GM12878 (cell line): Measurements from ENCODE around the gene SWSAP1. TPM values are rescaled to one million over a fixed set of nuclear protein-coding genes. Genes with fewer than 3 reads are reported as not detected.
A peak's percentile ranks its signal among the peaks of the same experiment; 100 is the strongest.

ENCODE experiments used
- ATAC-seq: fragments of 200-7000 bp; cut with Tn5 transposase; 3 replicates; pipeline ENCODE4 v1.9.1; 2020; ENCODE audit warnings: mild to moderate bottlenecking, moderate library complexity
- BruUV-seq: library from RNA; stranded (reverse); fragments of 400-500 nt; replicated peaks from 2 replicates; lab custom pipeline; 2021; lab: Mats Ljungman, UMichigan
- CTCF ChIA-PET: fragments of 300-600 bp; sonication (Branson Sonifier 250); formaldehyde crosslinking; extraction: SDS; loops from one replicate; lab custom pipeline; 2021; ENCODE audit warnings: inconsistent platforms; lab: Yijun Ruan, JAX
- POLR2A ChIA-PET: fragments of 350-600 bp; formaldehyde crosslinking; extraction: SDS; loops from one replicate; lab custom pipeline; 2021; ENCODE audit warnings: inconsistent platforms; lab: Charles Lee
- RAD21 ChIA-PET: fragments of 300-600 bp; sonication (Branson Sonifier 250); formaldehyde crosslinking; loops from one replicate; lab custom pipeline; 2023; ENCODE audit warnings: antibody characterized with exemption; ENCODE audit not compliant: unreplicated experiment; lab: Charles Lee
- SMC1A ChIA-PET: fragments of 300-600 bp; sonication (Branson Sonifier 250); formaldehyde crosslinking; loops from one replicate; lab custom pipeline; 2023; ENCODE audit not compliant: unreplicated experiment, uncharacterized antibody; lab: Charles Lee
- DNase-seq: peaks from one replicate; pipeline ENCODE4 v3.0.0-alpha.2; 2011; ENCODE audit warnings: low read depth, low spot score
- FAIRE-seq: peaks from 3 replicates; lab custom pipeline; 2011; peaks lifted over from hg19 to GRCh38; lab: Jason Lieb, UNC
- H2AFZ ChIP-seq: 2 replicates; pipeline ENCODE4 v1.6.0; 2011; ENCODE audit warnings: low read depth, low read length, control low read depth; ENCODE audit not compliant: control insufficient read depth
- H3K27ac ChIP-seq: 2 replicates; pipeline ENCODE4 v1.5.1; 2011; ENCODE audit warnings: control low read depth; ENCODE audit not compliant: control insufficient read depth, insufficient read depth
- H3K27me3 ChIP-seq, 2 experiments: replicated peaks in 1 of 2; 2 replicates each; pipeline versions ENCODE4 v1.6.0 to v1.6.1; 2011; ENCODE audit warnings: low read length in 1 of 2; ENCODE audit not compliant: control insufficient read depth in 2 of 2, insufficient read depth in 2 of 2
- H3K36me3 ChIP-seq, 2 experiments: 2 replicates each; pipeline ENCODE4 v1.5.1; 2011; ENCODE audit warnings: low read length in 1 of 2; ENCODE audit not compliant: control insufficient read depth in 2 of 2, insufficient read depth in 2 of 2
- H3K4me1 ChIP-seq: 2 replicates; pipeline ENCODE4 v1.6.1; 2011; ENCODE audit warnings: mild to moderate bottlenecking, low read length, moderate library complexity, mixed read lengths; ENCODE audit not compliant: control insufficient read depth, insufficient read depth
- H3K4me2 ChIP-seq: 2 replicates; pipeline ENCODE4 v1.6.0; 2011; ENCODE audit warnings: control low read depth; ENCODE audit not compliant: control insufficient read depth, insufficient read depth
- H3K4me3 ChIP-seq: fragments of 200-600 bp; sonication (generic); 2 replicates; pipeline ENCODE4 v1.5.1; 2016
- H3K79me2 ChIP-seq: 2 replicates; pipeline ENCODE4 v1.6.0; 2011; ENCODE audit warnings: low read length; ENCODE audit not compliant: control insufficient read depth, insufficient read depth
- H3K9ac ChIP-seq: 2 replicates; pipeline ENCODE4 v1.8.0; 2011; ENCODE audit warnings: low read length, control low read depth, mixed read lengths; ENCODE audit not compliant: control insufficient read depth, insufficient read depth
- H3K9me3 ChIP-seq: replicated peaks from 3 replicates; pipeline ENCODE4 v1.5.1; 2011; ENCODE audit warnings: mild to moderate bottlenecking, low read length; ENCODE audit not compliant: control insufficient read depth, insufficient read depth
- H4K20me1 ChIP-seq: 2 replicates; pipeline ENCODE4 v1.6.0; 2011; ENCODE audit not compliant: control insufficient read depth, insufficient read depth
- ATF2 ChIP-seq: IDR thresholded peaks from 2 replicates; pipeline ENCODE4 v1.6.1; 2012; ENCODE audit warnings: low read length, inconsistent platforms
- CBX3 ChIP-seq: fragments of 200-600 bp; sonication (generic); IDR thresholded peaks from 2 replicates; pipeline ENCODE4 v1.6.1; 2016; ENCODE audit warnings: low read depth, borderline replicate concordance
- CREB1 ChIP-seq: IDR thresholded peaks from 2 replicates; pipeline ENCODE4 v1.6.1; 2012; ENCODE audit warnings: low read depth, mild to moderate bottlenecking, inconsistent platforms
- HDAC2 ChIP-seq: fragments of 200-600 bp; sonication (generic); IDR thresholded peaks from 2 replicates; pipeline ENCODE4 v1.6.1; 2017
- MYB ChIP-seq: fragments of 150-350 bp; IDR thresholded peaks from 2 replicates; pipeline ENCODE4 v1.6.1; 2014; ENCODE audit warnings: mild to moderate bottlenecking, low read depth, low read length, borderline replicate concordance
- PAX8 ChIP-seq: fragments of 450-650 bp; IDR thresholded peaks from 2 replicates; pipeline ENCODE4 v1.6.1; 2017; ENCODE audit warnings: mild to moderate bottlenecking, moderate library complexity
- POU2F2 ChIP-seq: IDR thresholded peaks from 3 replicates; pipeline ENCODE4 v1.6.1; 2011; ENCODE audit warnings: low read depth, mild to moderate bottlenecking, low read length, borderline replicate concordance
- RBBP5 ChIP-seq: fragments of 200-600 bp; sonication (generic); conservative IDR thresholded peaks from 2 replicates; pipeline ENCODE4 v1.6.1; 2016
- SMAD5 ChIP-seq: IDR thresholded peaks from 2 replicates; pipeline ENCODE4 v1.6.1; 2016; ENCODE audit warnings: antibody characterized with exemption, low read depth
- ZNF207 ChIP-seq: fragments of 450-650 bp; IDR thresholded peaks from 2 replicates; pipeline ENCODE4 v1.6.1; 2014; ENCODE audit warnings: antibody characterized with exemption, mild to moderate bottlenecking, borderline replicate concordance
- WGBS: methylation state at CpG from one replicate; pipeline ENCODE4 v1.1.6; 2016; ENCODE audit warnings: low lambda C conversion rate; ENCODE audit not compliant: insufficient replicate concordance, insufficient coverage; ENCODE audit errors: missing lambda C conversion rate; 5-methylcytosine and 5-hydroxymethylcytosine counted together
- in situ Hi-C: fragments of 300-500 bp; cut with MboI; formaldehyde crosslinking; loops from 9 replicates; pipeline ENCODE4 v1.14.3; 2018; ENCODE audit warnings: mixed read lengths
- intact Hi-C: fragments of 100-400 bp; cut with micrococcal nuclease; formaldehyde crosslinking; loops from one replicate; pipeline ENCODE4 v1.14.2; 2022; ENCODE audit not compliant: unreplicated experiment
- polyA plus RNA-seq, 11 experiments: library from polyadenylated mRNA; depleted of rRNA in 4 of 11; unstranded in 6 of 11; stranded (reverse) in 5 of 11; fragments of >200 nt; fragmentation: Nextera tagmentation in 4 of 11; fragmentation: Illumina TruSeq in 1 of 11; extraction: Ambion mirVana in 4 of 11; extraction: Trizol in 1 of 11; gene quantifications; 1 replicate in 1 of 11; 2 replicates in 10 of 11; pipeline versions ENCODE4 v1.2.1 to v1.2.3, GENCODE V29; 2011 to 2016; ENCODE audit warnings: inconsistent platforms in 2 of 11, missing spikeins in 2 of 11, low read depth in 1 of 11
- total RNA-seq, 4 experiments: library from RNA; depleted of rRNA in 3 of 4; stranded (reverse); fragments of >200 nt in 3 of 4; fragmentation: Illumina TruSeq in 1 of 4; extraction: Trizol in 1 of 4; gene quantifications; 2 replicates each; pipeline versions ENCODE4 v1.2.1 to v1.2.3, GENCODE V29; 2013 to 2021
- TF ChIP-seq, protein P1 (sequence below): IDR thresholded peaks from 2 replicates; pipeline ENCODE4 v1.6.1; 2011; ENCODE audit warnings: low read depth, mild to moderate bottlenecking, low read length, moderate library complexity, borderline replicate concordance; ENCODE audit errors: extremely low read depth
- TF ChIP-seq, protein P2 (sequence below): IDR thresholded peaks from 2 replicates; pipeline ENCODE4 v1.6.1; 2011; ENCODE audit warnings: mild to moderate bottlenecking, low read depth, low read length, moderate library complexity; ENCODE audit not compliant: insufficient replicate concordance
- TF ChIP-seq, protein P3 (sequence below): fragments of 450-650 bp; formaldehyde crosslinking; IDR thresholded peaks from 2 replicates; pipeline ENCODE4 v1.4.0; 2022; ENCODE audit warnings: mild to moderate bottlenecking, moderate library complexity

SWSAP1 gene
- total and polyA plus RNA-seq, 10 of the 15 experiments (the other 5 are each of a cell fraction or from before 2014, with no cell fraction given) = 0.18 to 6.5 (median 2.4) TPM

GRCh38 chr19:11375143-11375948, 880 bp downstream of the SWSAP1 start:
- Histone ChIP-seq H3K27me3 (no peaks in the 10 kb centered on the region), H3K9me3 (no peaks in the 10 kb centered on the region), H3K27ac (peak overlapping the region; percentile 75), H3K9ac (peak overlapping the region; percentile 87), H3K79me2 (peaks cover 10% of the 10 kb centered on the region), H3K4me3 (peak overlapping the region; percentile 77), H2AFZ (peak overlapping the region; percentile 45), H3K36me3 (no peaks in the 10 kb centered on the region), H4K20me1 (no peaks in the 10 kb centered on the region), H3K4me2 (peak overlapping the region; percentile 97), H3K4me1 (peaks cover 24% of the 10 kb centered on the region)
- no peak for FAIRE-seq
- ATAC-seq = peak; percentile 65
- TSS peak; percentile 98 for BruUV-seq
- ChIA-PET CTCF (interaction anchor here (0.6 to 5.6 kb wide), 13 partner anchors 8 to 439 kb away, joined by 3 to 62 read pairs (median 4); partner anchors contain the start of genes CCDC159, EPOR, PRKCSH and TMEM205), POLR2A (interaction anchor here (0.6 to 4.8 kb wide), 25 partner anchors 7 to 1407 kb away, joined by 3 to 48 read pairs (median 3); partner anchors contain the start of genes CCDC159, ECSIT, ELOF1 and ODAD3), RAD21 (interaction anchor here (0.5 to 5.2 kb wide), 27 partner anchors 8 to 795 kb away, joined by 3 to 36 read pairs (median 3); partner anchors contain the start of genes CCDC159, ECSIT, ELOF1 and EPOR), SMC1A (interaction anchor here (0.6 to 6.1 kb wide), 14 partner anchors 8 to 285 kb away, joined by 3 to 40 read pairs (median 4); partner anchors contain the start of genes CCDC159, ECSIT, EPOR and ODAD3)
- intact Hi-C loops (loop anchor here (2.0 kb wide), 1 partner anchor 29 kb away; the partner anchor contains the start of genes CCDC159 and TMEM205), in situ Hi-C loops (no loop called here)
- WGBS = under 1% methylated on average over 27 of the region's 27 CpGs
- no peak for DNase-seq
- TF ChIP-seq POU2F2 (peak; percentile 8; the same call in 2 of the 3 replicates), CREB1 (no peak), ATF2 (no peak), HDAC2 (no peak), PAX8 (no peak), CBX3 (no peak), RBBP5 (no peak), ZNF207 (peak; percentile 29; the same call in 1 of the 2 replicates), MYB (no peak), SMAD5 (peak; percentile 61; the same call in 1 of the 2 replicates)
- TF ChIP-seq, protein P1, sequence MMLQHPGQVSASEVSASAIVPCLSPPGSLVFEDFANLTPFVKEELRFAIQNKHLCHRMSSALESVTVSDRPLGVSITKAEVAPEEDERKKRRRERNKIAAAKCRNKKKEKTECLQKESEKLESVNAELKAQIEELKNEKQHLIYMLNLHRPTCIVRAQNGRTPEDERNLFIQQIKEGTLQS = no peak
- TF ChIP-seq, protein P2, sequence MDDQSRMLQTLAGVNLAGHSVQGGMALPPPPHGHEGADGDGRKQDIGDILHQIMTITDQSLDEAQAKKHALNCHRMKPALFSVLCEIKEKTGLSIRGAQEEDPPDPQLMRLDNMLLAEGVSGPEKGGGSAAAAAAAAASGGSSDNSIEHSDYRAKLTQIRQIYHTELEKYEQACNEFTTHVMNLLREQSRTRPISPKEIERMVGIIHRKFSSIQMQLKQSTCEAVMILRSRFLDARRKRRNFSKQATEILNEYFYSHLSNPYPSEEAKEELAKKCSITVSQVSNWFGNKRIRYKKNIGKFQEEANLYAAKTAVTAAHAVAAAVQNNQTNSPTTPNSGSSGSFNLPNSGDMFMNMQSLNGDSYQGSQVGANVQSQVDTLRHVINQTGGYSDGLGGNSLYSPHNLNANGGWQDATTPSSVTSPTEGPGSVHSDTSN = no peak
- TF ChIP-seq, protein P3, sequence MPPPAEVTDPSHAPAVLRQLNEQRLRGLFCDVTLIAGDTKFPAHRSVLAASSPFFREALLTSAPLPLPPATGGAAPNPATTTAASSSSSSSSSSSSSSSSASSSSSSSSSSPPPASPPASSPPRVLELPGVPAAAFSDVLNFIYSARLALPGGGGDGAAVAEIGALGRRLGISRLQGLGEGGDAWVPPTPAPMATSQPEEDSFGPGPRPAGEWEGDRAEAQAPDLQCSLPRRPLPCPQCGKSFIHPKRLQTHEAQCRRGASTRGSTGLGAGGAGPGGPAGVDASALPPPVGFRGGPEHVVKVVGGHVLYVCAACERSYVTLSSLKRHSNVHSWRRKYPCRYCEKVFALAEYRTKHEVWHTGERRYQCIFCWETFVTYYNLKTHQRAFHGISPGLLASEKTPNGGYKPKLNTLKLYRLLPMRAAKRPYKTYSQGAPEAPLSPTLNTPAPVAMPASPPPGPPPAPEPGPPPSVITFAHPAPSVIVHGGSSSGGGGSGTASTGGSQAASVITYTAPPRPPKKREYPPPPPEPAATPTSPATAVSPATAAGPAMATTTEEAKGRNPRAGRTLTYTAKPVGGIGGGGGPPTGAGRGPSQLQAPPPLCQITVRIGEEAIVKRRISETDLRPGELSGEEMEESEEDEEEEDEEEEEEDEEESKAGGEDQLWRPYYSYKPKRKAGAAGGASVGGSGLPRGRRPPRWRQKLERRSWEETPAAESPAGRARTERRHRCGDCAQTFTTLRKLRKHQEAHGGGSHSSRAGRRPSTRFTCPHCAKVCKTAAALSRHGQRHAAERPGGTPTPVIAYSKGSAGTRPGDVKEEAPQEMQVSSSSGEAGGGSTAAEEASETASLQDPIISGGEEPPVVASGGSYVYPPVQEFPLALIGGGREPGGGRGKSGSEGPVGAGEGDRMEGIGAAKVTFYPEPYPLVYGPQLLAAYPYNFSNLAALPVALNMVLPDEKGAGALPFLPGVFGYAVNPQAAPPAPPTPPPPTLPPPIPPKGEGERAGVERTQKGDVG (CRISPR knock-in tag) = no peak
